Caco-2 (cell line): ENCODE results near the gene PJA2. TPM values are rescaled to one million over a fixed set of nuclear protein-coding genes. Genes with fewer than 3 reads are reported as not detected.

Source experiments
- Bru-seq: library from RNA; stranded (reverse); fragments of 400-500 nt; gene quantifications from one replicate; lab custom pipeline; 2021; lab: Mats Ljungman, UMichigan
- BruChase-seq, 2 experiments: library from RNA; stranded (reverse); fragments of 400-500 nt; gene quantifications; one replicate each; lab custom pipeline; 2021; lab: Mats Ljungman, UMichigan
- BruUV-seq: library from RNA; stranded (reverse); fragments of 400-500 nt; replicated peaks from 2 replicates; lab custom pipeline; 2021; lab: Mats Ljungman, UMichigan
- CTCF ChIA-PET: fragments of 300-600 bp; sonication (Branson Sonifier 250); formaldehyde crosslinking; loops from one replicate; lab custom pipeline; 2022; ENCODE audit warnings: antibody characterized with exemption; lab: Charles Lee
- POLR2A ChIA-PET: fragments of 300-600 bp; sonication (Branson Sonifier 250); formaldehyde crosslinking; loops from one replicate; lab custom pipeline; 2022; ENCODE audit warnings: antibody characterized with exemption; lab: Charles Lee
- DNase-seq, 2 experiments: peaks; one replicate each; pipeline versions ENCODE4 v3.0.0 to v3.0.0-alpha.2; 2020 to 2022
- H3K27me3 ChIP-seq: replicated peaks from 2 replicates; pipeline ENCODE4 v1.6.0; 2011; ENCODE audit warnings: low read length; ENCODE audit not compliant: control insufficient read depth, insufficient read depth
- H3K36me3 ChIP-seq: 2 replicates; pipeline ENCODE4 v1.5.1; 2011; ENCODE audit warnings: low read length; ENCODE audit not compliant: control insufficient read depth, insufficient read depth
- H3K4me1 ChIP-seq: fragments of 250-450 bp; sonication (Bioruptor Pico); 2 replicates; pipeline ENCODE4 v1.5.1; 2020; ENCODE audit warnings: mild to moderate bottlenecking
- H3K4me3 ChIP-seq: 2 replicates; pipeline ENCODE4 v1.5.1; 2011; ENCODE audit warnings: low read depth, mild to moderate bottlenecking, control low read depth, low read length
- H3K9me3 ChIP-seq: fragments of 250-450 bp; sonication (Bioruptor Pico); 2 replicates; pipeline ENCODE4 v1.5.1; 2020; ENCODE audit warnings: mild to moderate bottlenecking, moderate library complexity
- H3K27ac Mint-ChIP-seq: one replicate; pipeline ENCODE4 v1.8.0; 2022; ENCODE audit warnings: mixed read lengths; ENCODE audit not compliant: unreplicated experiment
- H3K27me3 Mint-ChIP-seq: one replicate; pipeline ENCODE4 v1.8.0; 2022; ENCODE audit warnings: mixed read lengths; ENCODE audit not compliant: insufficient read depth, unreplicated experiment
- H3K36me3 Mint-ChIP-seq: one replicate; pipeline ENCODE4 v1.8.0; 2022; ENCODE audit warnings: mild to moderate bottlenecking, mixed read lengths; ENCODE audit not compliant: insufficient read depth, unreplicated experiment
- H3K4me1 Mint-ChIP-seq: one replicate; pipeline ENCODE4 v1.8.0; 2022; ENCODE audit warnings: low read depth, mixed read lengths; ENCODE audit not compliant: unreplicated experiment
- H3K4me3 Mint-ChIP-seq: one replicate; pipeline ENCODE4 v1.8.0; 2022; ENCODE audit warnings: mild to moderate bottlenecking, moderate library complexity, mixed read lengths; ENCODE audit not compliant: unreplicated experiment
- H3K9me3 Mint-ChIP-seq: one replicate; pipeline ENCODE4 v1.8.0; 2022; ENCODE audit warnings: mixed read lengths; ENCODE audit not compliant: unreplicated experiment
- CTCF ChIP-seq, 2 experiments: fragments of 200-600 bp in 1 of 2; IDR thresholded peaks; 1 replicate in 1 of 2; 2 replicates in 1 of 2; pipeline versions ENCODE4 v1.5.1 to v1.8.0; 2011 to 2022; ENCODE audit warnings: antibody characterized with exemption in 1 of 2, control low read depth in 1 of 2, inconsistent platforms in 1 of 2, low read depth in 1 of 2, low read length in 1 of 2, mild to moderate bottlenecking in 1 of 2, moderate library complexity in 1 of 2; ENCODE audit not compliant: insufficient read depth in 1 of 2, severe bottlenecking in 1 of 2, unreplicated experiment in 1 of 2
- intact Hi-C: fragments of 100-400 bp; cut with micrococcal nuclease; formaldehyde crosslinking; loops from one replicate; pipeline ENCODE4 v1.10.0; 2022; ENCODE audit not compliant: unreplicated experiment
- long read RNA-seq: library from polyadenylated mRNA; stranded (forward); transcript quantifications from one replicate; pipeline ENCODE4 v2.0.0, GENCODE V29; 2022
- total RNA-seq: library from RNA; stranded (reverse); gene quantifications from 2 replicates; pipeline ENCODE4 v1.2.3, GENCODE V29; 2022

Gene PJA2
- total RNA-seq (34.2 and 34.7 TPM in 2 replicates), Bru-seq, nascent RNA (percentile 82 among the genes with signal in this experiment), BruChase-seq, experiment 1, labeled RNA remaining after a 2-hour chase (percentile 83 among the genes with signal in this experiment), BruChase-seq, experiment 2, labeled RNA remaining after a 6-hour chase (percentile 84 among the genes with signal in this experiment)
- long read RNA-seq, full-length matches to known transcripts = 61 of 75 reads
- long read RNA-seq, partial matches to known transcripts = 8 of 75 reads
- long read RNA-seq, other reads (novel, unspliced or antisense) = 6 of 75 reads

GRCh38 chr5:109409844-109410388 lies at the start of gene PJA2:
Gene PJA2, minus strand, starts transcription at chr5:109409974. Its CDS starts 26,541 bp downstream, at chr5:109383433.
- Histone ChIP-seq H3K9me3 (no peaks in the 10 kb centered on the region), H3K27me3 (no peaks in the 10 kb centered on the region), H3K36me3 (no peaks in the 10 kb centered on the region), H3K4me1 (peaks cover 8% of the 10 kb centered on the region; the same call in 1 of the 2 replicates), H3K4me3 (peak within 1 kb of the TSS; percentile 83)
- peak within 1 kb of the TSS; percentile 100 for H3K27ac Mint-ChIP-seq
- TF ChIP-seq CTCF (IDR thresholded peaks at IDR 0.05; ENCODE audit: insufficient read depth in 1 of 2, low read depth in 1 of 2, low read length in 1 of 2, severe bottlenecking in 1 of 2, unreplicated experiment in 1 of 2) = peak; percentile 9 to 38
- DNase-seq = peak; percentile 99
- no peaks in the 10 kb centered on the region for H3K27me3 Mint-ChIP-seq
- POLR2A ChIA-PET = interaction anchor here (0.8 kb wide), 1 partner anchor 9 kb away, joined by 8 read pairs; no protein-coding TSS in a partner anchor
- H3K9me3 Mint-ChIP-seq = no peaks in the 10 kb centered on the region
- CTCF ChIA-PET = interaction anchor here (0.7 to 1.4 kb wide), 3 partner anchors 129 to 768 kb away, joined by 3 to 4 read pairs (median 4); no protein-coding TSS in a partner anchor
- intact Hi-C loops = loop anchor here (1.0 to 10.0 kb wide), 5 partner anchors 58 to 1028 kb away; partner anchors contain the start of genes FBXL17 and MAN2A1
- no TSS peak for BruUV-seq
- peaks cover 6% of the 10 kb centered on the region for H3K4me1 Mint-ChIP-seq
- H3K36me3 Mint-ChIP-seq = peaks cover 16% of the 10 kb centered on the region
- H3K4me3 Mint-ChIP-seq = peak within 1 kb of the TSS; percentile 94

GRCh38 chr5:109455598-109456096 lies 45.9 kb upstream of the PJA2 start:
- ChIA-PET CTCF (no interaction called here), POLR2A (no interaction called here)
- H3K36me3 ChIP-seq = no peaks in the 10 kb centered on the region
- BruUV-seq = no TSS peak
- intact Hi-C loops = no loop called here
- no peaks in the 10 kb centered on the region for H3K36me3 Mint-ChIP-seq
- H3K4me1 Mint-ChIP-seq = peaks cover 7% of the 10 kb centered on the region
- H3K27me3 Mint-ChIP-seq = peaks cover 8% of the 10 kb centered on the region
- H3K9me3 Mint-ChIP-seq = no peaks in the 10 kb centered on the region
- H3K4me3 Mint-ChIP-seq = no peak overlapping the region
- no peaks in the 10 kb centered on the region for H3K4me1 ChIP-seq
- TF ChIP-seq CTCF (IDR thresholded peaks at IDR 0.05; ENCODE audit: insufficient read depth in 1 of 2, low read depth in 1 of 2, low read length in 1 of 2, severe bottlenecking in 1 of 2, unreplicated experiment in 1 of 2) = no peak
- H3K9me3 ChIP-seq = no peaks in the 10 kb centered on the region
- H3K27ac Mint-ChIP-seq = no peak overlapping the region
- no peak overlapping the region for H3K4me3 ChIP-seq
- no peaks in the 10 kb centered on the region for H3K27me3 ChIP-seq
- DNase-seq = no peak

GRCh38 chr5:109454731-109455505 lies 45.1 kb upstream of the PJA2 start:
- no TSS peak for BruUV-seq
- no peaks in the 10 kb centered on the region for H3K27me3 ChIP-seq
- no peaks in the 10 kb centered on the region for H3K36me3 Mint-ChIP-seq
- DNase-seq = no peak
- H3K4me1 ChIP-seq = no peaks in the 10 kb centered on the region
- H3K9me3 Mint-ChIP-seq = no peaks in the 10 kb centered on the region
- no peak overlapping the region for H3K4me3 ChIP-seq
- no peak for TF ChIP-seq CTCF (IDR thresholded peaks at IDR 0.05; ENCODE audit: insufficient read depth in 1 of 2, low read depth in 1 of 2, low read length in 1 of 2, severe bottlenecking in 1 of 2, unreplicated experiment in 1 of 2)
- intact Hi-C loops = no loop called here
- ChIA-PET CTCF (no interaction called here), POLR2A (no interaction called here)
- H3K36me3 ChIP-seq = no peaks in the 10 kb centered on the region
- peaks cover 5% of the 10 kb centered on the region for H3K27me3 Mint-ChIP-seq
- H3K9me3 ChIP-seq = no peaks in the 10 kb centered on the region
- no peak overlapping the region for H3K4me3 Mint-ChIP-seq
- H3K27ac Mint-ChIP-seq = no peak overlapping the region
- peaks cover 7% of the 10 kb centered on the region for H3K4me1 Mint-ChIP-seq
